Panc1 (cell line): Measurements from ENCODE around the gene CATSPER3. TPM values are rescaled to one million over a fixed set of nuclear protein-coding genes. Genes with fewer than 3 reads are reported as not detected.

ENCODE experiments used
- ATAC-seq: fragments of 200-7000 bp; cut with Tn5 transposase; 2 replicates; pipeline ENCODE4 v1.9.1; 2020; ENCODE audit warnings: mild to moderate bottlenecking, moderate library complexity
- BruUV-seq: library from RNA; stranded (reverse); fragments of 400-500 nt; replicated peaks from 2 replicates; lab custom pipeline; 2021; lab: Mats Ljungman, UMichigan
- CTCF ChIA-PET: fragments of 300-600 bp; sonication (Branson Sonifier 250); formaldehyde crosslinking; loops from one replicate; lab custom pipeline; 2022; ENCODE audit warnings: antibody characterized with exemption; lab: Charles Lee
- POLR2A ChIA-PET: fragments of 300-600 bp; sonication (Branson Sonifier 250); formaldehyde crosslinking; loops from one replicate; lab custom pipeline; 2022; ENCODE audit warnings: antibody characterized with exemption; lab: Charles Lee
- DNase-seq: peaks from one replicate; pipeline ENCODE4 v3.0.0-alpha.2; 2010; ENCODE audit warnings: low read depth, low spot score
- H3K27ac ChIP-seq: 2 replicates; pipeline ENCODE4 v1.5.1; 2011; ENCODE audit warnings: mild to moderate bottlenecking, low read length, inconsistent platforms
- H3K27me3 ChIP-seq: fragments of 200-500 bp; sonication (Bioruptor generic); 2 replicates; pipeline ENCODE4 v1.6.0; 2014; ENCODE audit warnings: low read length, inconsistent platforms; ENCODE audit not compliant: control insufficient read depth, insufficient read depth
- H3K36me3 ChIP-seq: fragments of 200-500 bp; sonication (Bioruptor generic); 2 replicates; pipeline ENCODE4 v1.5.1; 2014; ENCODE audit warnings: inconsistent platforms, mild to moderate bottlenecking, low read length, moderate library complexity; ENCODE audit not compliant: control insufficient read depth, insufficient read depth
- H3K4me1 ChIP-seq: 2 replicates; pipeline ENCODE4 v1.5.1; 2011; ENCODE audit warnings: inconsistent platforms, mild to moderate bottlenecking, low read length, moderate library complexity; ENCODE audit not compliant: control insufficient read depth, insufficient read depth
- H3K4me3 ChIP-seq, 2 experiments: 2 replicates each; pipeline ENCODE4 v1.5.1; 2011 to 2012; ENCODE audit warnings: low read depth in 2 of 2, low read length in 2 of 2, mild to moderate bottlenecking in 2 of 2, inconsistent platforms in 1 of 2, moderate library complexity in 1 of 2
- H3K9me3 ChIP-seq: fragments of 200-500 bp; sonication (Bioruptor generic); 2 replicates; pipeline ENCODE4 v1.5.1; 2014; ENCODE audit warnings: low read depth, mild to moderate bottlenecking, inconsistent platforms, low read length, moderate library complexity; ENCODE audit not compliant: control insufficient read depth, insufficient read depth
- CTCF ChIP-seq: fragments of 450-650 bp; IDR thresholded peaks from 2 replicates; pipeline ENCODE4 v1.5.1; 2017; ENCODE audit warnings: mild to moderate bottlenecking
- POLR2AphosphoS5 ChIP-seq: IDR thresholded peaks from 2 replicates; pipeline ENCODE4 v1.6.1; 2012; ENCODE audit warnings: mild to moderate bottlenecking, low read depth, low read length, moderate library complexity
- REST ChIP-seq, 2 experiments: IDR thresholded peaks; 2 replicates each; pipeline ENCODE4 v1.6.1; 2011 to 2012; ENCODE audit warnings: low read depth in 2 of 2, control low read depth in 1 of 2, low read length in 1 of 2, mild to moderate bottlenecking in 1 of 2, moderate library complexity in 1 of 2; ENCODE audit not compliant: insufficient read depth in 1 of 2
- SIN3A ChIP-seq: IDR thresholded peaks from 2 replicates; pipeline ENCODE4 v1.6.1; 2012; ENCODE audit warnings: low read depth, mild to moderate bottlenecking, low read length, moderate library complexity, borderline replicate concordance; ENCODE audit not compliant: insufficient read depth
- TCF7L2 ChIP-seq: IDR thresholded peaks from 2 replicates; pipeline ENCODE4 v1.6.1; 2011; ENCODE audit warnings: mild to moderate bottlenecking, low read depth, low read length, inconsistent platforms
- in situ Hi-C: cut with HindIII; loops from 2 replicates; pipeline ENCODE4 v1.10.0; 2016; ENCODE audit warnings: low sequenced_read_pairs, low pct_unique_long_range_greater_than_20kb
- intact Hi-C: fragments of 100-400 bp; cut with micrococcal nuclease; formaldehyde crosslinking; loops from one replicate; pipeline ENCODE4 v1.10.0; 2022; ENCODE audit not compliant: unreplicated experiment
- total RNA-seq: library from RNA; stranded (reverse); gene quantifications from one replicate; pipeline ENCODE4 v1.2.1, GENCODE V29; 2021; ENCODE audit not compliant: unreplicated experiment

The CATSPER3 gene
- total RNA-seq, 1 experiment from 2014 or later, result 0.69 TPM

DNA sequence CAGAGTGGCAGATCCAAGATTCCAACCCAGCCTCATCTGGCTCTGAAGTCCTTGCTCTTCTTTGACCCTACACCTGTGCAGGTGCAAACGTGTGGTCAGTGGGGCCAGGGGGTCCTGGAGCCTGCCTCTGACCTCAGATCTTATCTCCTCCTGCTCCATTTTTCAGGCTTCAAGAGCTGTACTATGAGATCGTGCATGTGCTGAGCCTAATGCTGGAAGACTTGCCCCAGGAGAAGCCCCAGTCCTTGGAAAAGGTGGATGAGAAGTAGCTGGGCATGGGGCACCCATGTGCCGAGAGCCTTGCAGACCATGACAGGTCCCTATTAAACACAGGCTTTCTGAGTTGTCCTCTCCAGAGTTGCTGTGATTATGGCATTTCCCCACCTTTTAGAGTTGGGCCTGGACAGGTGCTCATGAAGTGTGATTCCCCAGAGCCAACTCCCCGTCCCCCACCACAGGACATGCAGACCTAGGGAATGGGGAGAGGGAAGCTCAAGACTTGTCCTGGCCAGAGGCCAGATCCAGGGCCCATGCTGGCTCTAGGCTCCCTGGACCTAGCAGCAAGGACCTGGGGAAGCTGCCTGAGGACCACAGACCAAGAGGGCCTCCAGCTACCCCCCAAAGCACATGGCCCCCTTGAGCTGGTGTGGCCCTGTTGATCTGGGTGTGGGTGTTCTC is 43.8 kb downstream of the CATSPER3 start:
- TF ChIP-seq REST (IDR thresholded peaks at IDR 0.05; ENCODE audit: insufficient read depth in 1 of 2, low read depth in 2 of 2, low read length in 1 of 2) (no peak), POLR2AphosphoS5 (no peak)
- POLR2A ChIA-PET, result no interaction called here
- in situ Hi-C loops, result no loop called here
- H3K36me3 ChIP-seq, result no peaks in the 10 kb centered on the region
- peaks cover 12% of the 10 kb centered on the region for H3K4me1 ChIP-seq
- no TSS peak for BruUV-seq
- intact Hi-C loops, result no loop called here
- ATAC-seq, result no peak
- DNase-seq, result no peak
- CTCF ChIA-PET, result no interaction called here
- H3K27me3 ChIP-seq, result no peaks in the 10 kb centered on the region
- H3K9me3 ChIP-seq, result no peaks in the 10 kb centered on the region
- H3K27ac ChIP-seq, result no peak overlapping the region
- H3K4me3 ChIP-seq, result no peak overlapping the region

- intact Hi-C loops, result no loop called here
- DNase-seq, result no peak
- Histone ChIP-seq H3K4me3 (no peak overlapping the region), H3K9me3 (no peaks in the 10 kb centered on the region), H3K27me3 (no peaks in the 10 kb centered on the region), H3K27ac (no peak overlapping the region), H3K36me3 (no peaks in the 10 kb centered on the region), H3K4me1 (peaks cover 12% of the 10 kb centered on the region)
- CTCF ChIA-PET, result no interaction called here
- BruUV-seq, result no TSS peak
- POLR2A ChIA-PET, result no interaction called here
- TF ChIP-seq TCF7L2 (no peak), POLR2AphosphoS5 (no peak), REST (IDR thresholded peaks at IDR 0.05; ENCODE audit: insufficient read depth in 1 of 2, low read depth in 2 of 2, low read length in 1 of 2) (no peak), CTCF (no peak), SIN3A (no peak)
- no peak for ATAC-seq
- in situ Hi-C loops, result no loop called here
These were observed 44.4 kb downstream of the CATSPER3 start for GRCh38 chr5:135012033-135012588.
